Measurements from ENCODE around the gene DHX8.

DNA sequence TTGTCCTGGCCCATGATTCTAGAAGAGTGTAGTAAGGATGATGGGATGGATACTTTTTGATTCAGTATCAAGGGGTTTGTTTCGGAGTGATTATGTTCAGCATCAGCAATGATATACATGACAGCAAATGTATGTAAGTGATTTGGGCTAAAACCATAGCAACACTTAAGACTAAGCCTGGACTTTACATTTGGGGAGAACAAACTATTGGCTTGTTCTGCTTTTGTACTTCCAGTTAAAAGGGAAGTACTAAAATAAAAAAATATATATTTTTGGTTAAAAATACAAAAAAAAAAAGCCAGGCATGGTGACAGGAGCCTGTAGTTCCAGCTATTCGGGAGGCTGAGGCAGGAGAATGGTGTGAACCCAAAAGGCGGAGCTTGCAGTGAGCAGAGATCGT, 20.5 kb upstream of the DHX8 start:
- TF ChIP-seq CTCF (IDR thresholded peaks at IDR 0.05; ENCODE audit: extremely low read depth in 1 of 2, insufficient read depth in 1 of 2, low read depth in 1 of 2, low read length in 2 of 2) (no peak), EZH2 (IDR thresholded peaks at IDR 0.05; ENCODE audit: borderline replicate concordance, low read depth, low read length, severe bottlenecking) (no peak), POLR2A (IDR thresholded peaks at IDR 0.05; ENCODE audit: low read depth, low read length) (no peak), MAX (IDR thresholded peaks at IDR 0.05; ENCODE audit: insufficient read depth, insufficient read length) (no peak), POLR2AphosphoS5 (IDR thresholded peaks at IDR 0.05; ENCODE audit: insufficient read depth, low read depth, low read length) (no peak), JUN (IDR thresholded peaks at IDR 0.05; ENCODE audit: borderline replicate concordance, insufficient read depth, insufficient read length, low read depth) (no peak), FOS (IDR thresholded peaks at IDR 0.05; ENCODE audit: borderline replicate concordance, insufficient read depth, low read length) (no peak)
